ENCODE data around the gene SEMA5A. TPM values are rescaled to one million over a fixed set of nuclear protein-coding genes. Genes with fewer than 3 reads are reported as not detected.

SEMA5A gene
- total RNA-seq, result 0.43 and 1.1 TPM in 2 replicates

GRCh38 chr5:9545992-9546851 lies at the start of gene SEMA5A:
Gene SEMA5A (minus strand): TSS chr5:9546075. CDS start chr5:9379946, 166,129 bp downstream.

Other genes starting within 250 kb of the SEMA5A start
- gene TAS2R1, start 84.3 kb upstream of the SEMA5A start, total RNA-seq, result not detected in 2 replicates